GM23338 (cell line): ENCODE data around the gene MEF2A. TPM values are rescaled to one million over a fixed set of nuclear protein-coding genes. Genes with fewer than 3 reads are reported as not detected.

Experiments used
- ATAC-seq: fragments of 200-7000 bp; cut with Tn5 transposase; 3 replicates; pipeline ENCODE4 v1.9.1; 2020
- DNase-seq: peaks from one replicate; pipeline ENCODE4 v3.0.0-alpha.2; 2015; ENCODE audit warnings: low spot score
- H2AFZ ChIP-seq: fragments of 200-600 bp; sonication (generic); 2 replicates; pipeline ENCODE4 v1.8.0; 2016; ENCODE audit warnings: antibody characterized with exemption, mild to moderate bottlenecking, moderate library complexity
- H3F3A ChIP-seq: fragments of 200-600 bp; sonication (generic); replicated peaks from 2 replicates; pipeline ENCODE4 v1.8.0; 2017; ENCODE audit warnings: antibody characterized with exemption, mixed run types, low read depth
- H3K27ac ChIP-seq: fragments of 200-600 bp; sonication (generic); 2 replicates; pipeline ENCODE4 v1.6.1; 2016; ENCODE audit warnings: low read depth
- H3K27me3 ChIP-seq: fragments of 200-600 bp; sonication (generic); 2 replicates; pipeline ENCODE4 v1.8.0; 2016; ENCODE audit warnings: mild to moderate bottlenecking, mixed run types, moderate library complexity; ENCODE audit not compliant: insufficient read depth
- H3K36me3 ChIP-seq: fragments of 200-600 bp; sonication (generic); 2 replicates; pipeline ENCODE4 v1.8.0; 2016; ENCODE audit warnings: mild to moderate bottlenecking; ENCODE audit not compliant: insufficient read depth
- H3K4me1 ChIP-seq: fragments of 200-600 bp; sonication (generic); 2 replicates; pipeline ENCODE4 v1.8.0; 2016; ENCODE audit warnings: mild to moderate bottlenecking, moderate library complexity; ENCODE audit not compliant: insufficient read depth
- H3K4me2 ChIP-seq: fragments of 200-600 bp; sonication (generic); 2 replicates; pipeline ENCODE4 v1.7.1; 2017; ENCODE audit warnings: mixed run types
- H3K4me3 ChIP-seq: fragments of 200-600 bp; sonication (generic); 2 replicates; pipeline ENCODE4 v1.6.1; 2016; ENCODE audit warnings: mixed run types
- H3K79me2 ChIP-seq: fragments of 200-600 bp; sonication (generic); replicated peaks from 2 replicates; pipeline ENCODE4 v1.8.0; 2017; ENCODE audit warnings: mild to moderate bottlenecking; ENCODE audit not compliant: insufficient read depth
- H3K9me2 ChIP-seq: fragments of 200-600 bp; sonication (generic); 2 replicates; pipeline ENCODE4 v1.8.0; 2017; ENCODE audit not compliant: insufficient read depth
- H4K20me1 ChIP-seq: fragments of 200-600 bp; sonication (generic); replicated peaks from 2 replicates; pipeline ENCODE4 v1.8.0; 2017; ENCODE audit warnings: mild to moderate bottlenecking; ENCODE audit not compliant: insufficient read depth
- H3K27ac Mint-ChIP-seq: 2 replicates; pipeline ENCODE4 v1.8.0; 2020; ENCODE audit warnings: inconsistent platforms, mild to moderate bottlenecking, moderate library complexity, mixed read lengths
- H3K27me3 Mint-ChIP-seq: 3 replicates; pipeline ENCODE4 v1.8.0; 2022; ENCODE audit warnings: low read depth, mild to moderate bottlenecking, moderate library complexity, mixed read lengths, inconsistent platforms; ENCODE audit not compliant: insufficient read depth, poor library complexity
- H3K36me3 Mint-ChIP-seq: 3 replicates; pipeline ENCODE4 v1.8.0; 2021; ENCODE audit warnings: low read depth, mild to moderate bottlenecking, inconsistent platforms, moderate library complexity, mixed read lengths
- H3K4me1 Mint-ChIP-seq: 3 replicates; pipeline ENCODE4 v1.8.0; 2020; ENCODE audit warnings: mild to moderate bottlenecking, inconsistent platforms, mixed read lengths
- H3K4me3 Mint-ChIP-seq: 3 replicates; pipeline ENCODE4 v1.8.0; 2021; ENCODE audit warnings: moderate library complexity, mild to moderate bottlenecking, inconsistent platforms, mixed read lengths
- H3K9me3 Mint-ChIP-seq: 3 replicates; pipeline ENCODE4 v1.8.0; 2020; ENCODE audit warnings: moderate library complexity, mild to moderate bottlenecking, inconsistent platforms, mixed read lengths
- CREB1 ChIP-seq: fragments of 250-450 bp; sonication (Bioruptor Pico); IDR thresholded peaks from 2 replicates; pipeline ENCODE4 v1.5.0; 2020; ENCODE audit warnings: low read depth, mild to moderate bottlenecking, moderate library complexity
- ETS1 ChIP-seq: IDR thresholded peaks from 2 replicates; pipeline ENCODE4 v1.6.1; 2016; ENCODE audit warnings: antibody characterized with exemption
- EZH2phosphoT487 ChIP-seq: fragments of 200-600 bp; sonication (generic); IDR thresholded peaks from one replicate; pipeline ENCODE4 v1.8.1; 2018; ENCODE audit warnings: antibody characterized with exemption; ENCODE audit not compliant: unreplicated experiment
- REST ChIP-seq: IDR thresholded peaks from one replicate; pipeline ENCODE4 v1.6.1; 2018; ENCODE audit warnings: antibody characterized with exemption; ENCODE audit not compliant: unreplicated experiment
- STAT1 ChIP-seq: IDR thresholded peaks from one replicate; pipeline ENCODE4 v1.6.1; 2016; ENCODE audit warnings: antibody characterized with exemption; ENCODE audit not compliant: unreplicated experiment
- ZNF114 ChIP-seq: fragments of 250-450 bp; sonication (Bioruptor Pico); IDR thresholded peaks from 2 replicates; pipeline ENCODE4 v1.5.0; 2020; ENCODE audit warnings: mild to moderate bottlenecking, moderate library complexity
- ZNF462 ChIP-seq: fragments of 250-450 bp; sonication (Bioruptor Pico); IDR thresholded peaks from 2 replicates; pipeline ENCODE4 v1.5.0; 2020; ENCODE audit warnings: mild to moderate bottlenecking, moderate library complexity
- polyA plus RNA-seq: library from polyadenylated mRNA; unstranded; fragments of >200 nt; fragmentation: Nextera tagmentation; extraction: Ambion mirVana; gene quantifications from 2 replicates; pipeline ENCODE4 v1.2.1, GENCODE V29; 2016
- total RNA-seq: library from RNA; depleted of rRNA; stranded (reverse); fragments of >200 nt; shearing (Covaris generic); gene quantifications from 2 replicates; pipeline ENCODE4 v1.2.3, GENCODE V29; 2014

MEF2A gene
- total and polyA plus RNA-seq, 2 experiments from 2014 or later, result 20.3 to 42.3 TPM

- TF ChIP-seq ZNF462 (CRISPR knock-in tag), result no peak
- no peak for TF ChIP-seq CREB1 (CRISPR knock-in tag)
- TF ChIP-seq EZH2phosphoT487, result no peak
- no peak for TF ChIP-seq ETS1
Observed at GRCh38 chr15:99717161-99718009, 151.6 kb downstream of the MEF2A start (continued).

GRCh38 chr15:99718421-99718820, 152.6 kb downstream of the MEF2A start:
- ATAC-seq, result no peak
- no peak overlapping the region for H3K4me2 ChIP-seq
- peaks cover 10% of the 10 kb centered on the region for H3K36me3 Mint-ChIP-seq
- H3K4me1 ChIP-seq, result no peaks in the 10 kb centered on the region
- peaks cover 11% of the 10 kb centered on the region for H3K9me2 ChIP-seq
- peaks cover 5% of the 10 kb centered on the region; the same call in 1 of the 2 replicates for H3K36me3 ChIP-seq
- peaks cover 2% of the 10 kb centered on the region for H3K27me3 Mint-ChIP-seq
- no peaks in the 10 kb centered on the region for H3F3A ChIP-seq
- H3K27ac ChIP-seq, result no peak overlapping the region
- H3K4me1 Mint-ChIP-seq, result peaks cover 18% of the 10 kb centered on the region
- DNase-seq, result no peak
- no peak overlapping the region for H3K4me3 ChIP-seq
- H3K27me3 ChIP-seq, result no peaks in the 10 kb centered on the region
- H3K9me3 Mint-ChIP-seq, result no peaks in the 10 kb centered on the region
- TF ChIP-seq STAT1 (no peak), ETS1 (no peak), ZNF114 (CRISPR knock-in tag) (no peak), CREB1 (CRISPR knock-in tag) (no peak), REST (no peak)
- H2AFZ ChIP-seq, result no peak overlapping the region
- no peaks in the 10 kb centered on the region for H4K20me1 ChIP-seq
- H3K27ac Mint-ChIP-seq, result peak overlapping the region; percentile 32; the same call in 1 of the 2 replicates
- H3K4me3 Mint-ChIP-seq, result no peak overlapping the region
- H3K79me2 ChIP-seq, result no peaks in the 10 kb centered on the region
